ENCODE measurements around the gene CPAMD8.

CPAMD8 gene

DNA sequence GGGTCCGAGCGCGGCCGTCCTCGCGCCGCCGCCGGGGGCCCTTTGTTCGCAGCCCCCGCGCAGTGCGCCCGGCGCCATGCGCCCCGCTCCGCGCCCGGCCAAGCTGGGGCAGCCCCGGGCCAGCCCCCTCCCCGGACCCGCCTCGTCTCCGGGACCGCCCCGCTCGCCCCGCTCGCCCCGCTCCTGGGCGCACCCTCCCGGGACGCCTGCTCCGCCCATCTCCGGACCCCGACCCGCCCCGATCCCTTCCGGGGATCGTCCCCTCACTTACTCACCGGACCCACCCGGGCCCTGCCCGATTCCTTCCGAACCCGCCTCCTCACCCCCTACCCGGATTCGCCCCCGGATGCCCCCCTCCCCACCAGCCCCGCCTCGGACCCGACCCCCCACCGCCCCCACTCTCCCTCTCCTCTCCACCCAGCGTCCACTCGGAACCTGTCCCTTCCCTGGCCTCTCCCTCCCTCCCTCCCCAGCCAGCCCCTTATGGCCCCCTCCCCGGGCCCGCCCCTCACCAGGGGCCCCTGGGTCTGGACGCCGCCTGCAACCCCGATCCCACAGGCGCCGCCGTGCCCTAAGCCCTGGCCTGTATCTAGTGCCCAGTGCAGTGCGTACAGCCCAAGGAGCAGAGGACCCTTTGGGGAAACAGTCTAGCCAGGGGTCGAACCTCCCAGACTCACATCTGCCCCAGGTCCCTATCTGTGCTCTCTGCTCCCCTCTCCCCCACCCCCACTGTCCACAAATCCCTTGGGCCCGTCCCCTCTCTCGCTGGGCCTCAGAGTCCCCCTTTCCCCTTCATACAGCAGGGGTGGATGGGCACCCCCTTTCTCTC, at the start of gene CPAMD8:
Gene CPAMD8 (minus strand): TSS at position 105 of the 829 bp plus-strand sequence. CDS start 168 bp downstream, outside the sequence.
- no peak for DNase-seq

DNA sequence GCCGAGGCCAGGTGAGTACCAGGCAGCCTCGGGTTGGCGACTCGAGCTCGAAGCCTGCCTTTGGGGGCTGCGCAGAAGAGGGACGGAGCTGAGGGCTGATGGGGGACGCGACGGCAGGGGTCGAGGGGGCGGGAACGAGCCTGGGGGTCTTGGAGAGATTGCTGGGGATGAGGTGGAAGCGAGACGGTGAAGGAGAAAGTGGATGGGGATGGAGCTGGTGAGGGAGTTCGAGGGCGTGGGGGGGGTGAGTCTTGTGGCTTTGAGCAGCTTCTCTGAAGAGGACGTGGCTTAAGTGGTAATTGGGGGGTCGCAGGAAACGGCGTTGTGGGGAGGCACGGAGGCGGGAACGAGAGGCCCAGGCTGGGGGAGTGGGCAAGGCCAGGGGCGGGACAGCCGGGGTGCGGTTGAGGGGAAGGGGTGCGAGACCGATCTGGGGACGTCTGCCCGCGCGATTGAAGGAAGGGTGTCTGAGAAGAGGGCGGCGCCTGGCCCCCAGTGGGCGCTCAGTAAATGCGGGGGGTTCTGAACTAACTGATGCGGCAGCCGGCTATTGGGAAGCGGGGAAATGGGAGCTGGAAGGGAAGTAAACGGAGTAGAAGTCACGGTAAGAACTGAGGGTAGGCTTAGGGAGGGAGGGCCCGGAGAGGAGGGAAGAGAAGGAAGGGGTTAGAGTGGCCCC, 49.4 kb upstream of the CPAMD8 start:
- DNase-seq = no peak

DNA sequence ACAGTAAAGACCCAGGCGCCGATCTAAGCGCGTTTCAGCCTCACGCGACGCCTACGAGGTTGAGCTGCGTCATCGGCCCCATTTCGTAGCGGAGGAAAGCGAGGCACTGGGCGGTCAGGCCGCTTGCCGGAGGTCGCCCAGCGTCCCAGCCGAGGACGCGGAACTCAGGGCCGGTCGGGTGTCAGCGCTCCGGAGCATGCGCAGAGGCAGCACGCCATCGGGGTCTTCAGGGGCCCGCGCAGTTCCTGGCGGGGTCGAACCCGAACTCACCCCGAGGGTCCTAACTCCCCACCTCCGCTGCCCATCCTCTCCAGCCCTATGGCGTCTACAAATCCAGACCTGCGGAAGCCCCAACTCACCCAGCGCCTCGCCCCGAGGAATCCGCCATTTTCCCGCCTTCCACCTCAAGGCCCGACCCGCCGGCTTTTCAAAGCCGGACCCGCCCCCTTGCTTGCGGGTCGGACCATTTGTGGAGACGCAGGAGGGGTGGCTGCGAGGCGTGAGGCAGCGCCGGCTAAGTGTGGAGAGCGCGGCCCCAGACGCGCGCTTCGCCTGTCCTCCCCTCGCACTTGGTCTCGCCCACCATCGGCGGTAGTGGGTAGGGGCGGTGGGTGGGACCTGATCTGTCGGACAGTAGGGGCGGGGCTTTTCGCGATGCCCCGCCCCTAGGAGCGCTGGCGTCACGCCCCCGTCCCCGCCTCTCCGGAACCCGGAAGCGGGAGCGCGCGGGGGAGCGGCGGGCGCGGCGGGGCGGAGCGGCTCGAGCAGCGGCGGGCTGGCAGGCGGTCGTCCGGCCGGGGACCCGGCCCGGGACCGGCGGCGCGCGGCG, 48.6 kb upstream of the CPAMD8 start, which contains the start of the genes HAUS8 and MYO9B:
Gene HAUS8 (minus strand): TSS at position 418 of the 829 bp plus-strand sequence. CDS start 30 bp downstream, at position 388.
Gene MYO9B (plus strand): TSS at position 743 of the 829 bp plus-strand sequence. CDS start 25,941 bp downstream, outside the sequence.
- DNase-seq = peak; percentile 79 to 91

DNA sequence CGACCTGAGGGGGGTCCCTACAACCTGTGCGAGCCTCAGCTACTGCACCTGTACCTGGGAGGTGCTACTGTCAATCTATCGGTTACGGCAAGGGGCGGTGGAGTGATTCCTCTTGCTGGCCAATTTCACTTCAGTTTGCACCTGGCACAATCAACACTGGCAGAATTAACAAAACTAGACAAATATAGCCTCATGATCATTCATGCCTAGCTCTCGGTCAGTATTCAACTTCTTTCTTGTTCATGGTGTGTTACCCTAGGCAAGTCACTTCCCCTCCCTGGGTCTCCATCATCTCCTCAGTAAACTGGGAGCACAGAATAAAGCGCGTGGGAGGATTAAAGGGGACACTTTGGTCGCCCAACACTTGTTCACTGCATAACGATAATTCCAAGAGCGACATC, 48.0 kb upstream of the CPAMD8 start:
- no peak for DNase-seq

DNA sequence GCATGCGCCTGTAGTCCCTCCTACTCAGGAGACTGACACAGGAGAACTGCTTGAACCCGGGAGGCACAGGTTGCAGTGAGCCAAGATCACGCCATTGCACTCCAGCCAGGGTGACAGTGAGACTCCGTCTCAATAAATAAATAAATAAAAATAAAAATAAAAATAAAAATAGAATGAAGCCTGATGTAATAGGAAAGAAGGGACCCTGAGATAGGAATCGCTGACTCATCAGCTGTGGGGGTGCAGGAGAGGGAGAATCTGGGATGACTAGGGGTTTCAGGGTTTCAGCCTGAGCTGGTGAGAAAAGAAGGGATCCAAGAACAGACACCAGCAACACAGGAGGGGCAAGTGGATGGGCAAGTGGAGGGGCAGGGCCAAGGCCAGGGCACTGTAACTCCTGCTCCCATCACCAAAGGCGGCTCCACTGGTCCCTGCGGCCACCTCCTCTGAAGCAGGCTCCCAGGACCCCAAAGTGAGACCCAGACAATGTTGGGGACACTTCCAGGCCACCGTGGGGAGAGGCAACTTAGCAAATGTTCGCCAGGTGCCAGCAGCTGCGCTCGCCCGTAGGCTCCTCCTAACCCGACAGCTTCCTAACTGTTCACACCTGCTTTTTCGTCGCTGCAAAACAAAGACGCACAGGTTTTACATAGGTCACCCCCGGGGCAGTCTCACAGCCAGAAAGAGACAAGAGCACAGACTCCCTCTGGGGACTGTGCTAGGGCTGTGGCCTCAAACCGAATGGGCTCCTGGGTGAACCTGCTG, 47.4 kb upstream of the CPAMD8 start:
- DNase-seq = no peak

DNA sequence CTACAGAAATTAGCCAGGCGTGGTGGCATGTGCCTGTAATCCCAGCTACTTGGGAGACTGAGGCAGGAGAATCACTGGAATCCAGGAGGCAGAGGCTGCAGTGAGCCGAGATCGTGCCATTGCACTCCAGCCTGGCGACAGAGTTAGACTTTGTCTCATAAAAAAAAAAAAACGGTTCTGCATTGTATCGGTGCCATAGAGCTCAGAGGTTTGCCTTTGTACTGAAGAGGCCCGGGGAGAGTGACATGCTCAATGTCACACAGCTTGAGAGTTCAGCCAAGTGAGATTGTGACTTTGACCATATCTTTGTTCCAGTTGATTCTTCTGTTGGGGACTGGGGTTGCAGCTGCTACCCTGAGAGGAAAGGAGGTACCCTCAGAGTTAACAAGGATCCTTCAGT, 44.3 kb upstream of the CPAMD8 start:
- DNase-seq = no peak

DNA sequence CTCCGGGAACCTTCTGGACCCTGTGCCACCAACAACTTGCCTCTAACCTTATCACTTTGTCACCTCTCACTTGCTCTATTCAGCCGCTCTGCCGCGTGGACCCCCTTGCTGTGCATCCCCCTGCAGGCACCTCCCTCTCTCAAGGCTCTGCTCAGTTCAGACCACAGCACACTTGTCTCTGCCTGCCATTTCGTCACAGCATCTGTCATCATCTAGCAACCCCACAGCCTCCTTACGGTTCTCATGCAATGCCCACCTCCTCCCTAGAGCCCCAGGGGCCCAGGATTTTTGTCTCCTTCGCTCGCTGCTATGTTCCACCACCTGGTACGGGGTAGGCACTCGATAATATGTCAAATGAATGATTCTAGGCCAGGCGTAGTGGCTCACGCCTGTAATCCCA, 43.8 kb upstream of the CPAMD8 start:
- no peak for DNase-seq

DNA sequence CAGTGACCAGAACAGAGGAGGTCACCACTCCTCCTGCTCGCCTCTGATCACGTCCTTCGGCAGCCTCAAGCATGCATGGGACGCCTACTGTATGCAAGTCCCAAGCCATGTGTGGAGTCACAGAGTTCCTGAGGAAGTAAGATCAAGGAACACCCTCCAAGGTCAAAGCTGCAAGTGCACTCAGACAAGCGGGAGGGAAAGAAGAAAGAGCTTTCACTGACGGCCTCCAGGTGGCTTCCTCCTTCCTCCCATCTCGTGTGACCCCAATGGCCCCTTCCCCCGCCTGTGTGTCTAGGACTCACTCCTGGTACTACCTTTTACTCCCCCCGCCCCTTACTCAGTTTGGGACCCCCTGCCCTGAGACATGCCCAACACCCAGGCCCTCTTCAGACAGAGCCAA, 42.6 kb upstream of the CPAMD8 start:
- no peak for DNase-seq

DNA sequence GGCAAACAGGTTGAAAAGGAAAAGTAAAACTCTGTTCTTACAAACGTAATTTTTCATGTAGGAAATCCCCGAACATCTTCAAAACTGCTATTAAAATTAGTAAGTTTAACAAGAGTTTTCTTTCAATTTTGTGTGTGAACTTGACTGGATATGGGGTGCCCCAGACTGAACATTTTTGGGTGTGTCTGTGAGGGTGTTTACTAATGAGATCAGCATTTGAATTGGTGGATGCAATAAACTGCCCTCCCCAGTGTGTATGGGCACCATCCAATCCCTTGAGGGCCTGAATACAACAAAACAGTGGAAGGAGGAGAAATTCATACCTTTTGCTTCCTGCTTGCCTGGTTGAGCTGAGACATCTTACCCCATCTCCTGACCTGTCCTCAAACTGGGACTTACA, 36.8 kb upstream of the CPAMD8 start:
- DNase-seq = no peak

DNA sequence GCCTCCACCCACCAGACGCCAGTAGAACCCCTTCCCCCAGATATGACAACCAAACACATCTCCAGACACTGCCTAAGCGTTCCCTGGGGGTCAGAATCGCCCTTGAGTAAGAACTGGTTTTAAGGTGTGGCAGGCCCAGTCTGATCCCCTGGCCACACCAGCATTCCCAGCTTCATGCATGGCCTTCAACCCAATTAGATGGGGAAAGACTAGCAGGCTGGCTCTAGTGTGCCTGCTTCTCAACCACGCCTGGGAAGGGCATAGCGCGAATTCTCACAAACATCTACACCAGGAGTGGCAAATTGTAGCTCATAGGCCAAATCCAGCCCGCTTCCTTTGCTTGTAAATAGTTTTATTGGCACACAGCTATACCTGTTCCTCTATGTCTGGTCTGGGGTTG, 35.1 kb upstream of the CPAMD8 start:
- DNase-seq = no peak

DNA sequence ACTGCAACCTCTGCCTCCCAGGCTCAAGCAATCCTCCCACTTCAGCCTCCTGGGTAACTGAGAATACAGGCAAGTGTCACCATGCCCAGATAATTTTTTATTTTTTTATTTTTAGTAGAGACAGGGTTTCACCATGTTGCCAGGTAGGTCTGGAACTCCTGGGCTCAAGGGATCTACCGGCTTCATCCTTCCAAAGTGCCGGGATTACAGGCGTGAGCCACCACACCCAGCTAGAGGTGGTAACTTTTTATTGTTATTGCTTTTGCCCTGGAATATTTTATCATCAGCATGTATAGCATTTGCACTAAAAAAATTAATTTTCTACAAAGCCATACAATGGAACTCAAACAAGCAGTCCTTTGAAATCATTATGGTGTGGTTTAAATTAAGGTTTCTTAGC, 34.6 kb upstream of the CPAMD8 start:
- DNase-seq = no peak

DNA sequence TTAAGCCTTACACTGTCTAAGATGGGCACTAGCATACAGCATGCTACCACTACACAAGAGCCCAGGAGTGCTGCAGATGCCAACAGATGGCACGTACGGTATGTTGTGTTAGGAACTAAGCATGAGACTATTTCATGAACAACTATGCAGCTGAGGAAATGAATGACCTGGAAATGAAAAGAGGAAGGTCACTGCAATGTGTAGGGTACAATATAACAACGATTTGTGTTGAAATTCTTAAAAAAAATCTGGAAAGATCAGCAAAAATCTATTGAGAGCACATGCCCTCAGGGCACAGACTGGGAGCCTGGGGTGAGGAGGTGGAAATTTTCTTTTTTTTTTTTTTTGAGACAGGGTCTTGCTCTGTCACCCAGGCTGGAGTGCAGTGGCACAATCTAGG, 34.2 kb upstream of the CPAMD8 start:
- DNase-seq = no peak

DNA sequence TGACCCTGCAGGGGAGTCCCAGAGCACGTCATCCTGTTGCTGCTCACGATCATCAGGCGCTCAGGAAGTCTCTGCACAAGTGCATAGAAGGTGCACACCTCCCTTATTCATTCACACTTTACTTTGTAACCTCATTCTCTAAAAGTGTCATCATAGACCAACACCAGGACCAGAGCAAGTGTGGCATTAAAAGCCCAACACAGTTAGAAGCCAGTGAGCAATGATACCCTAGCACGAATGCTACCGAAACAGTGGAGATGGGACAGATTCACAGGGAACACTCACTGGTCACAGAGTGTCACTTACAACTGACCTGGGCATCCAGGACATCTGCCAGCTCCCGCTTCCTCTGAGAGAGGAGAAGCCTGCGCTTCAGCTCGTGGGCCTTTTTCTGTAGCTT, 31.6 kb upstream of the CPAMD8 start:
- DNase-seq = no peak

DNA sequence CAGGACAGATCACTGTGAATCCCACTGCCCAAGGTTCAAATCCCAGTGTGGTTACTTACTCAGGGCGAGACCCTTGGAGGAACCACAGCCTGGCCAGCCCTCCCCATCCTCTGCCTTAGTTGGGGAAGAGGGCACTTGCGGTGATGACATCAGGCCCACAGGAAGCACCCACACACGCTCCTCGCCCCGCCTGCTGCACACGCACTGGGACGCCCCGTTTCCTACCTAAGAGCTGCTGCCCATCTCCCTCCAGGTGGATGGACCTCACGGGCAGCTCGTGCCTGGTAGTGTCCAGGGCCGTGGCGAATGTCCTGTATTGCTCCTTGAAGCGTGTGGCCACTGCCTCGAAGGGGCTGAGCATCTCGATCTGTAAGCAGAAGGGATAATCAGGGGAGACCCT, 29.0 kb upstream of the CPAMD8 start:
- DNase-seq = no peak

DNA sequence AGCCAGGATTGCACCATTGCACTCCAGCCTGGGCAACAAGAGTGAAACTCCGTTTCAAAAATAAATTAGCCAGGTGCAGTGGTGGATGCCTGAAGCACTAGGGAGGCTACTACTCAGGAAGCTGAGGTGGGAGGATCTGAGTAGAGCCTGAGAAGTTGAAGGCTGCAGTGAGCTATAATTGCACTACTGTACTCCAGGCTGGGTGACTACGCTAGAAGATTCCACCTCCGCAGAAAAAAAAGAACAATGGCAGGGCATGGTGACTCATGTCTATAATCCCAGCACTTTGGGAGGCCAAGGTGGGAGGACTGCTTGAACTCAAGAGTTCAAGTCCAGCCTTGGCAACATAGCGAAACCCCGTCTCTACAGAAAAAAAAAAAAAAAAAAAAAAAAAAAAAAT, 28.1 kb upstream of the CPAMD8 start:
- DNase-seq = no peak

DNA sequence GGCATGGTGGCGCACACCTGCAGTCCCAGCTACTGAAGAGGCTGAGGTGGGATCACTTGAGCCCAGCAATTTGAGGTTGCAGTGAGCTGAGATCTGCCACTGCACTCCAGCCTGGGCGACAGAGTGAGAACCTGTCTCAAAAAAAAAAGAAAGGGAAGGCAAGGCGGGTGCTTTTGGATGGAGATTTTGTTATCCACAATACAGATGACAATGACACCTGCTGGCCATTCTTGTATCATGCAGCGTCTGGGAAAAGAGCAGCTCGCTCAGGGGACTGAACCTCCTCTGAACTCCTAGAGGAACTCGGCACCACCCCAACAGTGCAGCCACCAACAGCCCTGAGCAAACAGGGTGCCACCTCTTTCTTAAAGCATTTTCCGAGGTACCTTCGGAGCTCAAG, 25.8 kb upstream of the CPAMD8 start:
- DNase-seq = no peak

DNA sequence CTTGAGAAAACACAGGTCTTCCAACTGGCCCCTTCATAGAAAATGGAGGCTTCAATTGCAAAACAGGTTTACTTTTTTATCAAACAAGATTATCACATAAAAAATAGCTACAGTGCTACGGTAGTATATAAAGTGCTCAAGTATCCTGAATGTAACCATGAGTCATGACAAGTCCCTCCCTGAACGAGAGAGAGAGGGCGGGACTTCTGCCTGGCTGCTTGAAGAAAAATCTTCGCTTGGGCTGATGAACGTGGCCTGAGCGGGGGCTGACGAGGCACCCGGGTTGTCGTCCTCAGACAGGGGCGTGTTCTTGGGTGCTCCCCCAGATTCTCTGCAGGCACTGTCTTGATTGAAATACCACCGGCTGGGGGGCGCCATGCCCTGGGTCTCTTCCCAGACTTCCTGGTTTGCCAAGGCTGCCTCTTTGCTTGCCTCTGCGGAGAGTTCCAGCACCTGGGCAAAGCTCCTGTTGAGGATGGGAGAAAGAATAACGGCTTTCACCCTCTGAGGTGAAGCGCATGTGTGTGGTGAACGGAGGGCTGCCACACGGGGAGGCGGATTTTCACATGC, 23.2 kb upstream of the CPAMD8 start:
- no peak for DNase-seq

DNA sequence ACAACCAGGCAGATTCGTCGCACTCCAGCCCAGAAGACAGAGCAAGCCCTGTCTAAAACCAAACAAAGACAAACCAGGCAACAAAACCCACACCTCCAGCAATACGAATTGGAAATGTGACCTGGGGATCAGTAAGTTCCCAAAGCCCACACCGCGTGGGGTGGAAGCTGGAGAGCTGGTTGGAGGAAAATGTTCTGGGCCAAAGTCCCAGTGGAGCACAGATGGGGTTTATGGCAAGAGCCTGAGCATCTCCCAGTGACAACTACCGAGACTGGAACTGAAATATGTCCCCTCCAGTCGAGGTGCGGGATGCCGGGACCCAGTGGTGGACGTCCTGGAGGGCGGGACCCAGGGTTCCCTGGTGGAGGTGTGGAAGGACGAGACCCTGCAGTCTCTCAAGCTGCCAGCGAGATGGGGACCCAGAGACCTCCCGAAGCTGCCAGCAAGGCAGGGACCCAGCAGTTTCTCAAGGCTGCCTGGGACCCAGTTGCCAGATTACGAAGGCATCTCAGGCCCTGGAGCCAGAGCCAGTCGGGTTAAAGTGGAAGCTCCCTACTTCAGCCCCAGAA, 22.4 kb upstream of the CPAMD8 start:
- DNase-seq = no peak

DNA sequence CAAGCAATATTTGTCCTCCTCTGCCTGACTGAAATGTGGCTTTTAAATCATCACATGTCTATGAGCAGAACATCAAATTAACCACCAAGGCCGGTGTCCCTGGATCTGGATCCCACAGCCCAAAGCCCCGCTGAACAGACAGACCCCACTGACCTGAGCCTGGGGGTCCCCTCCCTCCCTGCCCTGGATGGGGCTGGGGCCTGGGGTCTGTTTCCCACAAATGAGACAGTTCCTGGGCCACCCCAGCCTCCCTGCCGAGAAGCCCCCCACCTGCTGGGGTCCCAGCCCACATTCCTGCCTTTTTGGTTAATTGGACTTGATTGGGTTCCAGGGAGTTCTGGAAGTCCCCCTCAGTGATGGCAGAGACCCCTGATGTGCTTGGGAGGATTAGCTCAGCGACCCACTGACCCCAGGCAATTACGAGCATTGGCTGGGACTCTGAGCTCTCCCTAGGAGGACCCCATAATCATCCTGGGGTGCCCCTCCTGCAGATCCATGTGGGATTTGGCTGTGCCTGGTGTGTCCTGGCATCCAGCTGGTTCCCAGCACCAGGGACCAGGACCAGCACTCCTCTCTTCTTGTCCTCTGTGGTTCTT, 19.4 kb upstream of the CPAMD8 start:
- no peak for DNase-seq

DNA sequence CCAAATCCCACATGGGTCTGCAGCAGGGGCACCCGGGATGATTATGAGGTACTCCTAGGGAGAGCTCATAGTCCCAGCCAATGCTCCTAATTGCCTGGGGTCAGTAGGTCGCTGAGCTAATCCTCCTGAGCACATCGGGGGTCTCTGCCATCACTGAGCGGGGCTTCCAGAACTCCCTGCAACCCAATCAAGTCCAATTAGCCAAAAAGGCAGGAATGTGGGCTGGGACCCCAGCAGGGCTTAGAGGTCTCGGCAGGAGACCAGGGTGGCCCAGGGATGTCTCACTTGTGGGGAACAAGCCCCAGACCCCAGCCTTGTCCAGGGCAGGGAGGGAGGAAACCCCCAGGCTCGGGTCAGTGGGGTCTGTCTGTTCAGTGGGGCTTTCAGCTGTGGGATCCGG, 17.1 kb upstream of the CPAMD8 start:
- DNase-seq = no peak

DNA sequence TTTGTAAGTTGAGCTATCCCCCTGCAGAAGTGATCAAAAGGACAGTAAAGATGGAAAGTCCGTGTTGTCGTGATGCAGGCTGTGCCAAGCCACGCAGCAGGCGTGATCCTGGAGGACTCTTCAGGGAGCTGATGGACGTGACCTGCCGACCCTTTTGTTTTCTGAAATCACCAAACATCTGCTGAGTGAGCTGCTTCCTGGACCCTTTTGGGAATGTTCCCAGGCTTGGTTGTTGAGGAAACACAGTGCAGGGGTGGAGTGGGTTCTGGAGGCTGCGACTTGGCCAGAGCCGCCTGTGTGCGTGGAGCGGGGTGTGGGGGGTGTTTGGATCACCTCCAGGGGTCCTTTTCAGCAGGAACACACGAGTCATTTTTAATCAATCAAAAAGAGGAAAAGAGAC, 15.4 kb upstream of the CPAMD8 start:
- DNase-seq = no peak

Data from NCI-H187 (cell line).